H7 (cell line): ENCODE measurements around the gene UMODL1. TPM values are rescaled to one million over a fixed set of nuclear protein-coding genes. Genes with fewer than 3 reads are reported as not detected.

Experiments used
- DNase-seq: peaks from one replicate; pipeline ENCODE4 v3.0.0; 2012
- H3K27me3 ChIP-seq: 2 replicates; pipeline ENCODE4 v1.6.0; 2011; ENCODE audit warnings: mild to moderate bottlenecking, low read length; ENCODE audit not compliant: control insufficient read depth, insufficient read depth
- H3K36me3 ChIP-seq: replicated peaks from 2 replicates; pipeline ENCODE4 v1.5.1; 2011; ENCODE audit warnings: low read length; ENCODE audit not compliant: control insufficient read depth, insufficient read depth
- H3K4me3 ChIP-seq: 2 replicates; pipeline ENCODE4 v1.5.1; 2011; ENCODE audit warnings: low read depth, mild to moderate bottlenecking, control low read depth, low read length, moderate library complexity; ENCODE audit not compliant: insufficient read depth
- total RNA-seq: library from RNA; depleted of rRNA; stranded (reverse); fragments of >200 nt; shearing (Covaris generic); gene quantifications from 2 replicates; pipeline ENCODE4 v1.2.3, GENCODE V29; 2014

Gene UMODL1
- total RNA-seq, 1 experiment from 2014 or later, result 0.73 TPM

GRCh38 chr21:42122808-42123207, 51.7 kb downstream of the UMODL1 start:
- Histone ChIP-seq H3K36me3 (no peaks in the 10 kb centered on the region), H3K27me3 (no peaks in the 10 kb centered on the region), H3K4me3 (no peak overlapping the region)
- DNase-seq, result no peak

GRCh38 chr21:42123219-42123908, 52.2 kb downstream of the UMODL1 start:
- Histone ChIP-seq H3K36me3 (no peaks in the 10 kb centered on the region), H3K4me3 (no peak overlapping the region), H3K27me3 (no peaks in the 10 kb centered on the region)
- no peak for DNase-seq

GRCh38 chr21:42124081-42124480, 53.0 kb downstream of the UMODL1 start:
- no peak for DNase-seq
- Histone ChIP-seq H3K36me3 (no peaks in the 10 kb centered on the region), H3K4me3 (no peak overlapping the region), H3K27me3 (no peaks in the 10 kb centered on the region)

GRCh38 chr21:42124826-42125570, 53.9 kb downstream of the UMODL1 start:
- Histone ChIP-seq H3K27me3 (no peaks in the 10 kb centered on the region), H3K36me3 (no peaks in the 10 kb centered on the region), H3K4me3 (no peak overlapping the region)
- DNase-seq, result no peak

- Histone ChIP-seq H3K36me3 (no peaks in the 10 kb centered on the region), H3K4me3 (no peak overlapping the region), H3K27me3 (no peaks in the 10 kb centered on the region)
- DNase-seq, result peak; percentile 82
These were observed 54.7 kb downstream of the UMODL1 start for GRCh38 chr21:42125571-42126544.

- Histone ChIP-seq H3K4me3 (no peak overlapping the region), H3K36me3 (no peaks in the 10 kb centered on the region), H3K27me3 (no peaks in the 10 kb centered on the region)
- DNase-seq, result no peak
These were observed 56.3 kb downstream of the UMODL1 start for GRCh38 chr21:42127164-42128150.

- Histone ChIP-seq H3K4me3 (no peak overlapping the region), H3K36me3 (no peaks in the 10 kb centered on the region), H3K27me3 (no peaks in the 10 kb centered on the region)
- DNase-seq, result no peak
These were observed 58.5 kb downstream of the UMODL1 start for GRCh38 chr21:42129300-42130266.

GRCh38 chr21:42130441-42130840, 59.3 kb downstream of the UMODL1 start:
- Histone ChIP-seq H3K4me3 (no peak overlapping the region), H3K27me3 (no peaks in the 10 kb centered on the region), H3K36me3 (no peaks in the 10 kb centered on the region)
- DNase-seq, result no peak

- Histone ChIP-seq H3K27me3 (no peaks in the 10 kb centered on the region), H3K36me3 (no peaks in the 10 kb centered on the region), H3K4me3 (no peak overlapping the region)
- no peak for DNase-seq
These were observed 61.1 kb downstream of the UMODL1 start for GRCh38 chr21:42132183-42132582.

GRCh38 chr21:42133131-42133530, 62.0 kb downstream of the UMODL1 start:
- Histone ChIP-seq H3K27me3 (no peaks in the 10 kb centered on the region), H3K4me3 (no peak overlapping the region), H3K36me3 (no peaks in the 10 kb centered on the region)
- no peak for DNase-seq

- no peaks in the 10 kb centered on the region for H3K36me3 ChIP-seq
- no peak for DNase-seq
- H3K27me3 ChIP-seq, result no peaks in the 10 kb centered on the region
- no peak overlapping the region for H3K4me3 ChIP-seq
These were observed 64.4 kb downstream of the UMODL1 start for GRCh38 chr21:42135386-42136052.

GRCh38 chr21:42137191-42137904, 66.2 kb downstream of the UMODL1 start:
- DNase-seq, result no peak
- no peaks in the 10 kb centered on the region for H3K36me3 ChIP-seq
- H3K4me3 ChIP-seq, result no peak overlapping the region

More at GRCh38 chr21:42137191-42137904, 66.2 kb downstream of the UMODL1 start:
- no peaks in the 10 kb centered on the region for H3K27me3 ChIP-seq
